Measurements from ENCODE around the gene UBE3D. TPM values are rescaled to one million over a fixed set of nuclear protein-coding genes. Genes with fewer than 3 reads are reported as not detected.

UBE3D gene
- total RNA-seq, 2 experiments from 2014 or later, result 4.1 to 4.2 TPM

GRCh38 chr6:82910395-82910794 is 155.2 kb downstream of the UBE3D start:
- Mint-ChIP-seq H3K9me3 (no peaks in the 10 kb centered on the region), H3K4me1 (ENCODE audit: low read depth) (no peaks in the 10 kb centered on the region), H3K4me3 (no peak overlapping the region), H3K27ac (no peak overlapping the region), H3K36me3 (ENCODE audit: low read depth) (peaks cover 9% of the 10 kb centered on the region), H3K27me3 (no peaks in the 10 kb centered on the region)
- no peaks in the 10 kb centered on the region for H3K27me3 ChIP-seq (ENCODE audit: control insufficient read depth in 1 of 2, insufficient read depth in 2 of 2, low read length in 2 of 2)
- ChIA-PET POLR2A (no interaction called here), CTCF (no interaction called here)
- no peak for DNase-seq
- H3K27ac ChIP-seq (ENCODE audit: low read depth in 1 of 2, low read length in 2 of 2), result no peak overlapping the region
- H3K36me3 ChIP-seq (ENCODE audit: insufficient read depth, low read length), result no peaks in the 10 kb centered on the region
- intact Hi-C loops (cut with DNase I, micrococcal nuclease), result no loop called here
- no peak overlapping the region for H3K4me3 ChIP-seq (ENCODE audit: low read length)
- TF ChIP-seq, protein P1, sequence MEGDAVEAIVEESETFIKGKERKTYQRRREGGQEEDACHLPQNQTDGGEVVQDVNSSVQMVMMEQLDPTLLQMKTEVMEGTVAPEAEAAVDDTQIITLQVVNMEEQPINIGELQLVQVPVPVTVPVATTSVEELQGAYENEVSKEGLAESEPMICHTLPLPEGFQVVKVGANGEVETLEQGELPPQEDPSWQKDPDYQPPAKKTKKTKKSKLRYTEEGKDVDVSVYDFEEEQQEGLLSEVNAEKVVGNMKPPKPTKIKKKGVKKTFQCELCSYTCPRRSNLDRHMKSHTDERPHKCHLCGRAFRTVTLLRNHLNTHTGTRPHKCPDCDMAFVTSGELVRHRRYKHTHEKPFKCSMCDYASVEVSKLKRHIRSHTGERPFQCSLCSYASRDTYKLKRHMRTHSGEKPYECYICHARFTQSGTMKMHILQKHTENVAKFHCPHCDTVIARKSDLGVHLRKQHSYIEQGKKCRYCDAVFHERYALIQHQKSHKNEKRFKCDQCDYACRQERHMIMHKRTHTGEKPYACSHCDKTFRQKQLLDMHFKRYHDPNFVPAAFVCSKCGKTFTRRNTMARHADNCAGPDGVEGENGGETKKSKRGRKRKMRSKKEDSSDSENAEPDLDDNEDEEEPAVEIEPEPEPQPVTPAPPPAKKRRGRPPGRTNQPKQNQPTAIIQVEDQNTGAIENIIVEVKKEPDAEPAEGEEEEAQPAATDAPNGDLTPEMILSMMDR (IDR thresholded peaks at IDR 0.05), result no peak
- no peak for ATAC-seq (ENCODE audit: poor library complexity)
- H3K4me1 ChIP-seq (ENCODE audit: insufficient read depth, low read length), result no peaks in the 10 kb centered on the region
- no peaks in the 10 kb centered on the region for H3K9me3 ChIP-seq (ENCODE audit: control insufficient read depth in 1 of 2, insufficient read depth in 1 of 2, low read length in 2 of 2)

- TF ChIP-seq, protein P1 (IDR thresholded peaks at IDR 0.05), result no peak
- CTCF ChIA-PET, result no interaction called here
These were observed 156.1 kb downstream of the UBE3D start for GRCh38 chr6:82909551-82909950.

DNA sequence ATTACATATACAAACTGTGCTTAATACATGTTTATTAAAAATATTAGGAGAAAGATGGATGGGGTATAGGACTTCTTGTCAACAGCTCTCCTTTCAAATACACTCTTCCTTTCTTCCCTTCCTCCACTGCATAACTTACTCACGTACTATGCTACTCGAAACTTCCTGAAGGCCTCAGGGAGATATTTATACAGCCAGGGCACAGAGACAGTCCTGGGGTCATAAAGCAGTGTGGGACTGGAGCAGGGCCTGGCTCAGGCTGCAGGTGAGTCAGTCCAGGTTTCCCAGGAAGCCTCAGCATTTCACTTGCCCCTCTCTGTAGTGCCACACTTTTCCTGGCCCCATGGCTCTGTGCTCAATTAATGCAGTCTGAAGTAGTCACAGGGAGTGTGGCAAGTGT is 157.0 kb downstream of the UBE3D start:
- H3K9me3 Mint-ChIP-seq, result no peaks in the 10 kb centered on the region

More at GRCh38 chr6:82909551-82909950, 156.1 kb downstream of the UBE3D start:
- POLR2A ChIA-PET, result no interaction called here
- Mint-ChIP-seq H3K27me3 (no peaks in the 10 kb centered on the region), H3K9me3 (no peaks in the 10 kb centered on the region), H3K4me3 (no peak overlapping the region), H3K36me3 (ENCODE audit: low read depth) (peaks cover 9% of the 10 kb centered on the region), H3K27ac (no peak overlapping the region), H3K4me1 (ENCODE audit: low read depth) (no peaks in the 10 kb centered on the region)
- no peak for DNase-seq
- ATAC-seq (ENCODE audit: poor library complexity), result no peak
- Histone ChIP-seq H3K4me1 (ENCODE audit: insufficient read depth, low read length) (no peaks in the 10 kb centered on the region), H3K27ac (ENCODE audit: low read depth in 1 of 2, low read length in 2 of 2) (no peak overlapping the region), H3K4me3 (ENCODE audit: low read length) (no peak overlapping the region), H3K36me3 (ENCODE audit: insufficient read depth, low read length) (no peaks in the 10 kb centered on the region), H3K27me3 (ENCODE audit: control insufficient read depth in 1 of 2, insufficient read depth in 2 of 2, low read length in 2 of 2) (no peaks in the 10 kb centered on the region), H3K9me3 (ENCODE audit: control insufficient read depth in 1 of 2, insufficient read depth in 1 of 2, low read length in 2 of 2) (no peaks in the 10 kb centered on the region)
- intact Hi-C loops (cut with DNase I, micrococcal nuclease), result no loop called here

More for the DNA sequence above, 157.0 kb downstream of the UBE3D start:
- Histone ChIP-seq H3K4me3 (ENCODE audit: low read length) (no peak overlapping the region), H3K9me3 (ENCODE audit: control insufficient read depth in 1 of 2, insufficient read depth in 1 of 2, low read length in 2 of 2) (no peaks in the 10 kb centered on the region), H3K36me3 (ENCODE audit: insufficient read depth, low read length) (no peaks in the 10 kb centered on the region), H3K27ac (ENCODE audit: low read depth in 1 of 2, low read length in 2 of 2) (no peak overlapping the region), H3K4me1 (ENCODE audit: insufficient read depth, low read length) (no peaks in the 10 kb centered on the region), H3K27me3 (ENCODE audit: control insufficient read depth in 1 of 2, insufficient read depth in 2 of 2, low read length in 2 of 2) (no peaks in the 10 kb centered on the region)
- H3K4me3 Mint-ChIP-seq, result no peak overlapping the region
- ATAC-seq (ENCODE audit: poor library complexity) (no peak), DNase-seq (no peak)
- TF ChIP-seq, protein P1 (IDR thresholded peaks at IDR 0.05), result no peak
- H3K27me3 Mint-ChIP-seq, result no peaks in the 10 kb centered on the region
- intact Hi-C loops (cut with DNase I, micrococcal nuclease), result no loop called here
- POLR2A ChIA-PET, result no interaction called here
- no peaks in the 10 kb centered on the region for H3K4me1 Mint-ChIP-seq (ENCODE audit: low read depth)
- H3K36me3 Mint-ChIP-seq (ENCODE audit: low read depth), result peaks cover 1% of the 10 kb centered on the region
- no peak overlapping the region for H3K27ac Mint-ChIP-seq
- CTCF ChIA-PET, result no interaction called here

Data from CD4-positive, alpha-beta T cell (primary cell).